Measurements from ENCODE around the gene PLAC1. TPM values are rescaled to one million over a fixed set of nuclear protein-coding genes. Genes with fewer than 3 reads are reported as not detected.

PLAC1 gene
- total RNA-seq, 1 donor from 2014 or later, result not detected

DNA sequence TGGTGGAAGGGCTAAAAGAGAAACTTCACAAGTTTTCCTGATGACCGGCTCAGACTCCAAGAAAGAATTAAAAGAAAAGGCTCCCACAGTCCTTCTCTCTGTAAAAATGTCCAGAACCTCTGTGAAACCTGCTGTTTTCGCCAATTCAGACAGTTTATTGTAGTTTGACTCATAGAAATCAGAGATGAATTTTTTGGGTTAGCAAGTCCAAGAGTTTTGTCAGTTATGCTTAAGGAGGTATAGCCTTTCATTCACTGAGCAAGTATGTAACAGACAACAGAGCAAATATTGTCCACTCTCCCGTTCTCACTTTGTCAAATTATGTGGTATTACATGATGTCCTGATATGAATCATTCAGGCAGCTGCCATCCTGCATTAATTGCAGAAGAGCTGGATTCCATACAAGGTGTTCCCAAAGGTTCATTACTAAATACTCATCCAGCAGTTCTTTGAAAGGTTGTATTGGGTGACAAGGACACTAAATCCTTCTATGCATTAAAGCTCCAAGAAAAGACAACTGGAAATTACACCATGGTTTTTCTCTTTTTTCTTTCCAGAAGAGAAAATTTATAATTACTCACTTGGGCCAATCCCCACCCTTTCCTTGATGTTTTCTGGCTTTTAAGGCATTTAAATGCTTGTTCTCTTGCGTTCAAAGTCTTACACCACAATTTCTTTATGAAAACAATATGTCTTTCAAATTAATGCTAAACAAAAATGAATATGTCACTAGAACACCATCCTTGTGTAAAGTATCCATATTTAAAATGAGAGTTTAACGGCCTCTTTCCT, 30.0 kb upstream of the PLAC1 start:
- no peak for DNase-seq (ENCODE audit: extremely low spot score, unreplicated experiment)
- Mint-ChIP-seq H3K4me3 (ENCODE audit: unreplicated experiment) (no peak overlapping the region), H3K4me1 (ENCODE audit: unreplicated experiment) (peaks cover 10% of the 10 kb centered on the region), H3K27me3 (ENCODE audit: unreplicated experiment) (no peaks in the 10 kb centered on the region), H3K9me3 (ENCODE audit: unreplicated experiment) (no peaks in the 10 kb centered on the region), H3K36me3 (ENCODE audit: unreplicated experiment) (no peaks in the 10 kb centered on the region), H3K27ac (ENCODE audit: unreplicated experiment) (no peak overlapping the region)
- TF ChIP-seq, protein P1, sequence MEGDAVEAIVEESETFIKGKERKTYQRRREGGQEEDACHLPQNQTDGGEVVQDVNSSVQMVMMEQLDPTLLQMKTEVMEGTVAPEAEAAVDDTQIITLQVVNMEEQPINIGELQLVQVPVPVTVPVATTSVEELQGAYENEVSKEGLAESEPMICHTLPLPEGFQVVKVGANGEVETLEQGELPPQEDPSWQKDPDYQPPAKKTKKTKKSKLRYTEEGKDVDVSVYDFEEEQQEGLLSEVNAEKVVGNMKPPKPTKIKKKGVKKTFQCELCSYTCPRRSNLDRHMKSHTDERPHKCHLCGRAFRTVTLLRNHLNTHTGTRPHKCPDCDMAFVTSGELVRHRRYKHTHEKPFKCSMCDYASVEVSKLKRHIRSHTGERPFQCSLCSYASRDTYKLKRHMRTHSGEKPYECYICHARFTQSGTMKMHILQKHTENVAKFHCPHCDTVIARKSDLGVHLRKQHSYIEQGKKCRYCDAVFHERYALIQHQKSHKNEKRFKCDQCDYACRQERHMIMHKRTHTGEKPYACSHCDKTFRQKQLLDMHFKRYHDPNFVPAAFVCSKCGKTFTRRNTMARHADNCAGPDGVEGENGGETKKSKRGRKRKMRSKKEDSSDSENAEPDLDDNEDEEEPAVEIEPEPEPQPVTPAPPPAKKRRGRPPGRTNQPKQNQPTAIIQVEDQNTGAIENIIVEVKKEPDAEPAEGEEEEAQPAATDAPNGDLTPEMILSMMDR (IDR thresholded peaks at IDR 0.05), result no peak

DNA sequence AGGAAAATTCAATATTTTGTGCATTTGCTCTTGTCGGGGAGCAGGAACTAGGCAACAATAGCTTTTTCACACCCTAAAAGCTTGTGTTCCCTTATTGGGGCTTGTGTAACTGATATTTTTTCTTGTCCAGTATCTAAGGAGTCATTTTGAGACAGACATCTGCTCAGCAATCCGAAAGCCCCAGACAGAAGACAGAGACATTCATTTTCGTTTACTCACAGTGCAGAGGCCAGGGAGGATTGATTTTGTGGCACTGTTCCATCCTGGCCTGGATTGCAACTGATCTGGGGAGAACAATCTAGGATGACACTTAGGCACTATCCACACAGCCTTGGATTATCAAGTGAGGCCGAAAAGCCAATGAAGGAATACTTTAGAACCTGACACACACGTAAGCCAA, 27.4 kb upstream of the PLAC1 start:
- no peaks in the 10 kb centered on the region for H3K36me3 Mint-ChIP-seq (ENCODE audit: unreplicated experiment)
- TF ChIP-seq, protein P1 (IDR thresholded peaks at IDR 0.05), result no peak
- H3K4me3 Mint-ChIP-seq (ENCODE audit: unreplicated experiment), result no peak overlapping the region
- DNase-seq (ENCODE audit: extremely low spot score, unreplicated experiment), result no peak
- no peaks in the 10 kb centered on the region for H3K9me3 Mint-ChIP-seq (ENCODE audit: unreplicated experiment)
- H3K27me3 Mint-ChIP-seq (ENCODE audit: unreplicated experiment), result no peaks in the 10 kb centered on the region
- H3K27ac Mint-ChIP-seq (ENCODE audit: unreplicated experiment), result no peak overlapping the region
- H3K4me1 Mint-ChIP-seq (ENCODE audit: unreplicated experiment), result no peaks in the 10 kb centered on the region

DNA sequence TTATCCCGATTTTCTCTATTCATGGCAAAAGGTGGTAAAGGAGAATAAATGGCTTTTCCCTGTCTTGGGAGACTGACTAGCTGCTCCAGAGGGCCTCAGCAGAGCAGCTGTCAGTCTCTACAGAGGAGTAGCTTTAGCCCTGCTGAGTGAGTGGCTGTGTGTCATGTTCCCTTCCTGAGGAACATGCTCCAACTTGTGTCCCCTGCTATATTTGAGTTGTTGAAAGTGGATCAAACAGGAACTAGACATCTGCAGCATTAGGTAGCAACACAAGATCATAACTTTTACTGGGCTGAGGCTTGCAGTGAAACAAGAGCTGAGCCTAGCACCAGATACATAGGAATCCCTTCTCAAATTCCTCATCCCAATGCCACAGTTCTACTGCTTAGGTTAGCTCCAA, 26.7 kb upstream of the PLAC1 start:
- H3K36me3 Mint-ChIP-seq (ENCODE audit: unreplicated experiment), result no peaks in the 10 kb centered on the region
- H3K4me3 Mint-ChIP-seq (ENCODE audit: unreplicated experiment), result no peak overlapping the region
- DNase-seq (ENCODE audit: extremely low spot score, unreplicated experiment), result no peak
- TF ChIP-seq, protein P1 (IDR thresholded peaks at IDR 0.05), result no peak
- H3K27me3 Mint-ChIP-seq (ENCODE audit: unreplicated experiment), result no peaks in the 10 kb centered on the region
- H3K27ac Mint-ChIP-seq (ENCODE audit: unreplicated experiment), result no peak overlapping the region
- H3K4me1 Mint-ChIP-seq (ENCODE audit: unreplicated experiment), result no peaks in the 10 kb centered on the region
- H3K9me3 Mint-ChIP-seq (ENCODE audit: unreplicated experiment), result no peaks in the 10 kb centered on the region

DNA sequence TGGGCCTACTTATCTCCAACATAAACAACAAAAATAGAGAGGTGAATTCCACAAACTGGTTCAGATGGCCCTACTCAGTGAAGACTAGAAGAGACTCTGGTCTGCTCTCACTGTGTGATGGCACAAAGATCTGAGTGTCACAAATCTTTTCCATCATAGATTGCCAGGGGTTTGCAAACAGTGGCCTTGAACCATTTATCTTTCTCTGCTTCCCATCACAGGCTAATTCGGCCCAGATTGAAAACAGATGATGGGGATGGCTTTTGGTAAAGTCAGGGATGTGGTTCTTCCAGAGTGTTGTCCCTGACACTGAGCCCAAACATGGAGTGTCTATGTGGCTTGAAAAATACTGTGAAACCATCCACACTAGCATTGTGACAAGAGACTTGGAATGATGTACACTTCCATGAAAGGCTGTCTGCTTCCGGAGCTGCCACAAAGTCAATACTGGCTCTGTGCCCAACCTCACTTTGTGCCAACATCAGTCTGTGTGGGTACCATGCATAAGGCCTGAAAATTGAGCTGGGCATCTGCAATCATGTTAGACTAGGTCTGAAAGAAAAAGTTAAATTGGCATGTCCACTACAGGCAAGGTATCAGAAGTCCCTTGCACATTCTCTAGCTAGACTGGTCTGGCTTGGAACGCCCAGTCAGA, 25.2 kb upstream of the PLAC1 start:
- Mint-ChIP-seq H3K4me3 (ENCODE audit: unreplicated experiment) (no peak overlapping the region), H3K27me3 (ENCODE audit: unreplicated experiment) (no peaks in the 10 kb centered on the region), H3K27ac (ENCODE audit: unreplicated experiment) (no peak overlapping the region), H3K4me1 (ENCODE audit: unreplicated experiment) (peaks cover 7% of the 10 kb centered on the region), H3K9me3 (ENCODE audit: unreplicated experiment) (no peaks in the 10 kb centered on the region), H3K36me3 (ENCODE audit: unreplicated experiment) (no peaks in the 10 kb centered on the region)
- TF ChIP-seq, protein P1 (IDR thresholded peaks at IDR 0.05), result no peak
- no peak for DNase-seq (ENCODE audit: extremely low spot score, unreplicated experiment)

DNA sequence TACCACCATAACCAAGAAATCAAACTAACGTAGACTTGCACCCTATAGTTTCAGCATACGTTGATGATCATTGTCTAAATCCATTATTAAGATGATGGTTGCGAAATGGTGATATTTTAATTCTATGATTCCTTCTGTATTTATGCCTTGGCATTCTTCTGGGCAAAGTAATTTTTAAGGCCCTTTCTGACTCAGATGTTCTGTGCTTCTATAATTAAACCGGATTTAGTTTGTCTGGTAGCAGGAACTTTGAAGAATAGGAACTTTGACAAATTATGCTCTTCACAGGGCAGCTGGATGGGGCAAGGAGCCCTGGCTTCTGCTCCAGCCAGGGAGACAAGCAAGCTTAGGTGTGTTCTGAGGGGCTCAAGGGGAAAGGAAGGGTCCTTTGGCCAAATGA, 23.8 kb upstream of the PLAC1 start:
- H3K4me1 Mint-ChIP-seq (ENCODE audit: unreplicated experiment), result peaks cover 7% of the 10 kb centered on the region
- H3K4me3 Mint-ChIP-seq (ENCODE audit: unreplicated experiment), result no peak overlapping the region
- TF ChIP-seq, protein P1 (IDR thresholded peaks at IDR 0.05), result no peak
- no peak overlapping the region for H3K27ac Mint-ChIP-seq (ENCODE audit: unreplicated experiment)
- H3K36me3 Mint-ChIP-seq (ENCODE audit: unreplicated experiment), result no peaks in the 10 kb centered on the region
- no peaks in the 10 kb centered on the region for H3K9me3 Mint-ChIP-seq (ENCODE audit: unreplicated experiment)
- no peaks in the 10 kb centered on the region for H3K27me3 Mint-ChIP-seq (ENCODE audit: unreplicated experiment)
- no peak for DNase-seq (ENCODE audit: extremely low spot score, unreplicated experiment)

Measured in osteocyte (in vitro differentiated cells).